ENCODE results near the gene PDE7B.

DNA sequence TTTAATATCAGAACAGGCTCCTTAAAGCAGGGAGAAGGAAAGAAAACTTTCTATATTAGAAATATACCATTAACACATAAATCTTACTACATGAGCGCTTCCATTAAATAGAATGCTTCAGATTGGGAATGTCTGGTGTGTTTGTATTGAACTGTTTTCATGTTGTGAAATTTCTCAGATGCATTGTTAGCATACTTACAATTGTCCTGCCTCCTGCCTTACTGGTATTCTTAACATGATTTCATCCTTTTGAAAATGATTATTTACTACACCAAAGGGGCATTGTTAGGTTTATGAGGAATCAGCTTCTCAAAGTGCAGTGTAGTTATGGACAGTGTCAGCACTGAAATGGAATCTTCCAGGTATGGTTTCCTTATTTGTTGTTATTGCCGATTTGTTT is 253.1 kb downstream of the PDE7B start:
- TF ChIP-seq POLR2AphosphoS5 (IDR thresholded peaks at IDR 0.05) (no peak), POLR2A (IDR thresholded peaks at IDR 0.05) (no peak), EP300 (IDR thresholded peaks at IDR 0.05) (no peak)
- TF ChIP-seq, protein P1, sequence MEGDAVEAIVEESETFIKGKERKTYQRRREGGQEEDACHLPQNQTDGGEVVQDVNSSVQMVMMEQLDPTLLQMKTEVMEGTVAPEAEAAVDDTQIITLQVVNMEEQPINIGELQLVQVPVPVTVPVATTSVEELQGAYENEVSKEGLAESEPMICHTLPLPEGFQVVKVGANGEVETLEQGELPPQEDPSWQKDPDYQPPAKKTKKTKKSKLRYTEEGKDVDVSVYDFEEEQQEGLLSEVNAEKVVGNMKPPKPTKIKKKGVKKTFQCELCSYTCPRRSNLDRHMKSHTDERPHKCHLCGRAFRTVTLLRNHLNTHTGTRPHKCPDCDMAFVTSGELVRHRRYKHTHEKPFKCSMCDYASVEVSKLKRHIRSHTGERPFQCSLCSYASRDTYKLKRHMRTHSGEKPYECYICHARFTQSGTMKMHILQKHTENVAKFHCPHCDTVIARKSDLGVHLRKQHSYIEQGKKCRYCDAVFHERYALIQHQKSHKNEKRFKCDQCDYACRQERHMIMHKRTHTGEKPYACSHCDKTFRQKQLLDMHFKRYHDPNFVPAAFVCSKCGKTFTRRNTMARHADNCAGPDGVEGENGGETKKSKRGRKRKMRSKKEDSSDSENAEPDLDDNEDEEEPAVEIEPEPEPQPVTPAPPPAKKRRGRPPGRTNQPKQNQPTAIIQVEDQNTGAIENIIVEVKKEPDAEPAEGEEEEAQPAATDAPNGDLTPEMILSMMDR (IDR thresholded peaks at IDR 0.05) = no peak
